WERI-Rb-1 (cell line): ENCODE data around the gene WNT7B.
A peak's percentile ranks its signal among the peaks of the same experiment; 100 is the strongest.

ENCODE experiments used
- DNase-seq: peaks from one replicate; pipeline ENCODE4 v3.0.0-alpha.2; 2020
- H3K27ac ChIP-seq: fragments of 250-450 bp; sonication (Bioruptor Pico); 2 replicates; pipeline ENCODE4 v1.5.1; 2020; ENCODE audit warnings: mild to moderate bottlenecking, moderate library complexity
- H3K27me3 ChIP-seq: fragments of 250-450 bp; sonication (Bioruptor Pico); 2 replicates; pipeline ENCODE4 v1.5.1; 2021; ENCODE audit warnings: mild to moderate bottlenecking, low read depth, moderate library complexity; ENCODE audit not compliant: insufficient read depth, severe bottlenecking
- H3K36me3 ChIP-seq: fragments of 250-450 bp; sonication (Bioruptor Pico); 2 replicates; pipeline ENCODE4 v1.5.1; 2020; ENCODE audit warnings: mild to moderate bottlenecking, moderate library complexity
- H3K4me3 ChIP-seq: 2 replicates; pipeline ENCODE4 v1.5.1; 2011; ENCODE audit warnings: low read depth, mild to moderate bottlenecking, control low read depth, low read length
- H3K9me3 ChIP-seq: fragments of 250-450 bp; sonication (Bioruptor Pico); 2 replicates; pipeline ENCODE4 v1.5.1; 2021; ENCODE audit warnings: mild to moderate bottlenecking, moderate library complexity; ENCODE audit not compliant: severe bottlenecking
- CTCF ChIP-seq: IDR thresholded peaks from 2 replicates; pipeline ENCODE4 v1.5.1; 2011; ENCODE audit warnings: low read depth, mild to moderate bottlenecking, control low read depth, inconsistent platforms, low read length

The WNT7B gene

GRCh38 chr22:45885171-45885840, 91.7 kb downstream of the WNT7B start:
- Histone ChIP-seq H3K36me3 (no peaks in the 10 kb centered on the region), H3K27me3 (peaks cover 48% of the 10 kb centered on the region), H3K9me3 (no peaks in the 10 kb centered on the region), H3K4me3 (no peak overlapping the region), H3K27ac (no peak overlapping the region)
- no peak for TF ChIP-seq CTCF
- peak; percentile 2 for DNase-seq

GRCh38 chr22:45884201-45885062, 92.5 kb downstream of the WNT7B start:
- TF ChIP-seq CTCF: no peak
- DNase-seq: peak; percentile 6
- H3K36me3 ChIP-seq: no peaks in the 10 kb centered on the region
- no peaks in the 10 kb centered on the region for H3K9me3 ChIP-seq
- peaks cover 48% of the 10 kb centered on the region for H3K27me3 ChIP-seq
- H3K27ac ChIP-seq: no peak overlapping the region
- H3K4me3 ChIP-seq: no peak overlapping the region

- Histone ChIP-seq H3K36me3 (no peaks in the 10 kb centered on the region), H3K4me3 (no peak overlapping the region), H3K27ac (no peak overlapping the region), H3K9me3 (no peaks in the 10 kb centered on the region), H3K27me3 (peaks cover 48% of the 10 kb centered on the region)
- TF ChIP-seq CTCF: no peak
- DNase-seq: no peak
Measured at GRCh38 chr22:45883811-45884170, 93.2 kb downstream of the WNT7B start.

- Histone ChIP-seq H3K4me3 (no peak overlapping the region), H3K9me3 (no peaks in the 10 kb centered on the region), H3K27ac (no peak overlapping the region), H3K27me3 (peaks cover 52% of the 10 kb centered on the region), H3K36me3 (no peaks in the 10 kb centered on the region)
- no peak for TF ChIP-seq CTCF
- DNase-seq: peak; percentile 7
Measured at GRCh38 chr22:45882881-45883810, 93.8 kb downstream of the WNT7B start.

- TF ChIP-seq CTCF: no peak
- Histone ChIP-seq H3K27me3 (peaks cover 65% of the 10 kb centered on the region), H3K4me3 (no peak overlapping the region)
Measured at GRCh38 chr22:45881524-45881875, 95.5 kb downstream of the WNT7B start.

More at GRCh38 chr22:45881524-45881875, 95.5 kb downstream of the WNT7B start:
- Histone ChIP-seq H3K36me3 (no peaks in the 10 kb centered on the region), H3K27ac (no peak overlapping the region), H3K9me3 (no peaks in the 10 kb centered on the region)
- peak; percentile 3 for DNase-seq
